ENCODE data around the gene MGAM2.

GRCh38 chr7:142130267-142130666 lies 18.7 kb downstream of the MGAM2 start:
- TF ChIP-seq ZFP30 (CRISPR knock-in tag; IDR thresholded peaks at IDR 0.05) (no peak), ZFP3 (CRISPR knock-in tag; IDR thresholded peaks at IDR 0.05) (no peak), OSR1 (CRISPR knock-in tag; IDR thresholded peaks at IDR 0.05) (no peak), TOX (CRISPR knock-in tag; IDR thresholded peaks at IDR 0.05; ENCODE audit: borderline replicate concordance) (no peak), CREB5 (CRISPR knock-in tag; IDR thresholded peaks at IDR 0.05; ENCODE audit: low read depth) (no peak), POU6F1 (CRISPR knock-in tag; IDR thresholded peaks at IDR 0.05; ENCODE audit: borderline replicate concordance, low read depth) (no peak), ZC3H10 (CRISPR knock-in tag; IDR thresholded peaks at IDR 0.05) (no peak), ZNF70 (CRISPR knock-in tag; IDR thresholded peaks at IDR 0.05) (no peak), RARB (CRISPR knock-in tag; IDR thresholded peaks at IDR 0.05) (no peak)

Measured in SK-N-SH treated with all-trans-retinoic acid at 6 μM for 48 hours (cell line).